IMR-90 (cell line): Measurements from ENCODE around the gene PPM1G.

Source experiments
- CEBPB ChIP-seq: IDR thresholded peaks from 2 replicates; pipeline ENCODE4 v1.6.1; 2012; ENCODE audit warnings: low read depth, low read length, improper control_type of control experiment
- MAFK ChIP-seq: IDR thresholded peaks from 2 replicates; pipeline ENCODE4 v1.6.1; 2012; ENCODE audit warnings: low read depth, low read length, improper control_type of control experiment
- POLR2A ChIP-seq: IDR thresholded peaks from 2 replicates; pipeline ENCODE4 v1.6.1; 2012; ENCODE audit warnings: mild to moderate bottlenecking, low read depth, low read length
- RAD21 ChIP-seq: IDR thresholded peaks from 2 replicates; pipeline ENCODE4 v1.6.1; 2012; ENCODE audit warnings: low read length, improper control_type of control experiment
- RCOR1 ChIP-seq: IDR thresholded peaks from 2 replicates; pipeline ENCODE4 v1.6.1; 2012; ENCODE audit warnings: mild to moderate bottlenecking, low read length, improper control_type of control experiment; ENCODE audit not compliant: insufficient replicate concordance
- TF ChIP-seq, protein P1 (sequence below): conservative IDR thresholded peaks from 2 replicates; pipeline ENCODE4 v1.5.1; 2012; ENCODE audit warnings: mild to moderate bottlenecking, low read depth, low read length, improper control_type of control experiment
- TF ChIP-seq, protein P2 (sequence below): fragments of 150-350 bp; IDR thresholded peaks from 2 replicates; pipeline ENCODE4 v1.6.1; 2016; ENCODE audit warnings: low read depth, mild to moderate bottlenecking, low read length, moderate library complexity, borderline replicate concordance
- TF ChIP-seq, protein P3 (sequence below): fragments of 150-350 bp; IDR thresholded peaks from 2 replicates; pipeline ENCODE4 v1.6.1; 2017; ENCODE audit warnings: mild to moderate bottlenecking, antibody characterized with exemption, low read length, low read depth

DNA sequence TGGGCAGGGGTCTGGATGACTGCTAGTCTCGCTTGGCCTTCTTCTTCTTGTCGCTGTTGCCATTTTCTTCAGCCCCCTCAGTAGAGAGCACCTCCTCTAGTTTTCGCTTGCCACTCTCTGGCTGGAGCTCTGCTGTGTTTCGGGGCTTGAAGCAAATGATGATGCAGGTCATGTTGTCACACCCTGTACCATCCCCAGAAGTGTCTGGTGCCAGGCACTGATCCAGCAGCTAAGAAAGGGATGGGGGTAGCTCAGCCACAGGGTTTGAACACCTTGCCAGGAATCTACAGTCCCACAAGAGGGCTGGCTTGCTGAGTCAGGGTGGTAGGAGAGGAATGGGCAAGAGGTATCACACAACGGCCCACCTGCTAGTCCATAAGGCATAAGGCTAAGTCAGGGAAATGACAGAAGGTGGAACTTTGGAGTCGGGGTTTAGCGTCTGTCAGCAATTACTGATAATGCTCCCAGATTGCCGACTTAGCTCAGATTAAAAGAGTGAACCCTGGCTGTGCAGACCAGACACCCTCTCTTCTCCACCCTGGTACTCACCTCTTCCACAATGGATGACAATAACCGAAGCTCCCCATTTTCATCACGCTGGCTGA is 27.7 kb downstream of the PPM1G start:
- TF ChIP-seq MAFK (0 out of 2 replicates have a peak, but pooled peaks have one; percentile 19), POLR2A (no peak), RAD21 (no peak), CEBPB (no peak), RCOR1 (no peak)
- TF ChIP-seq, protein P1, sequence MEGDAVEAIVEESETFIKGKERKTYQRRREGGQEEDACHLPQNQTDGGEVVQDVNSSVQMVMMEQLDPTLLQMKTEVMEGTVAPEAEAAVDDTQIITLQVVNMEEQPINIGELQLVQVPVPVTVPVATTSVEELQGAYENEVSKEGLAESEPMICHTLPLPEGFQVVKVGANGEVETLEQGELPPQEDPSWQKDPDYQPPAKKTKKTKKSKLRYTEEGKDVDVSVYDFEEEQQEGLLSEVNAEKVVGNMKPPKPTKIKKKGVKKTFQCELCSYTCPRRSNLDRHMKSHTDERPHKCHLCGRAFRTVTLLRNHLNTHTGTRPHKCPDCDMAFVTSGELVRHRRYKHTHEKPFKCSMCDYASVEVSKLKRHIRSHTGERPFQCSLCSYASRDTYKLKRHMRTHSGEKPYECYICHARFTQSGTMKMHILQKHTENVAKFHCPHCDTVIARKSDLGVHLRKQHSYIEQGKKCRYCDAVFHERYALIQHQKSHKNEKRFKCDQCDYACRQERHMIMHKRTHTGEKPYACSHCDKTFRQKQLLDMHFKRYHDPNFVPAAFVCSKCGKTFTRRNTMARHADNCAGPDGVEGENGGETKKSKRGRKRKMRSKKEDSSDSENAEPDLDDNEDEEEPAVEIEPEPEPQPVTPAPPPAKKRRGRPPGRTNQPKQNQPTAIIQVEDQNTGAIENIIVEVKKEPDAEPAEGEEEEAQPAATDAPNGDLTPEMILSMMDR: no peak
- TF ChIP-seq, protein P2, sequence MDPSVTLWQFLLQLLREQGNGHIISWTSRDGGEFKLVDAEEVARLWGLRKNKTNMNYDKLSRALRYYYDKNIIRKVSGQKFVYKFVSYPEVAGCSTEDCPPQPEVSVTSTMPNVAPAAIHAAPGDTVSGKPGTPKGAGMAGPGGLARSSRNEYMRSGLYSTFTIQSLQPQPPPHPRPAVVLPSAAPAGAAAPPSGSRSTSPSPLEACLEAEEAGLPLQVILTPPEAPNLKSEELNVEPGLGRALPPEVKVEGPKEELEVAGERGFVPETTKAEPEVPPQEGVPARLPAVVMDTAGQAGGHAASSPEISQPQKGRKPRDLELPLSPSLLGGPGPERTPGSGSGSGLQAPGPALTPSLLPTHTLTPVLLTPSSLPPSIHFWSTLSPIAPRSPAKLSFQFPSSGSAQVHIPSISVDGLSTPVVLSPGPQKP: no peak
- TF ChIP-seq, protein P3, sequence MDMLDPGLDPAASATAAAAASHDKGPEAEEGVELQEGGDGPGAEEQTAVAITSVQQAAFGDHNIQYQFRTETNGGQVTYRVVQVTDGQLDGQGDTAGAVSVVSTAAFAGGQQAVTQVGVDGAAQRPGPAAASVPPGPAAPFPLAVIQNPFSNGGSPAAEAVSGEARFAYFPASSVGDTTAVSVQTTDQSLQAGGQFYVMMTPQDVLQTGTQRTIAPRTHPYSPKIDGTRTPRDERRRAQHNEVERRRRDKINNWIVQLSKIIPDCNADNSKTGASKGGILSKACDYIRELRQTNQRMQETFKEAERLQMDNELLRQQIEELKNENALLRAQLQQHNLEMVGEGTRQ: no peak
